ENCODE data around the gene DBN1. TPM values are rescaled to one million over a fixed set of nuclear protein-coding genes. Genes with fewer than 3 reads are reported as not detected.
"Not testable (repeated sequence)": the region's sequence is repeated elsewhere in the genome, so short reads cannot be mapped to it uniquely, and the experiment has no call there.

DBN1 gene
- total RNA-seq, 1 donor from 2014 or later: 274 TPM

- TF ChIP-seq CTCF (IDR thresholded peaks at IDR 0.05): no peak
- peaks cover 8% of the 10 kb centered on the region for H3K4me1 Mint-ChIP-seq (ENCODE audit: low read depth)
- no peaks in the 10 kb centered on the region for H3K9me3 Mint-ChIP-seq (ENCODE audit: low read depth)
- no peaks in the 10 kb centered on the region for H3K36me3 Mint-ChIP-seq (ENCODE audit: low read depth)
- DNase-seq (ENCODE audit: low spot score): no peak
- H3K27ac Mint-ChIP-seq (ENCODE audit: unreplicated experiment): no peak overlapping the region
- no peak overlapping the region for H3K4me3 Mint-ChIP-seq (ENCODE audit: unreplicated experiment)
- H3K27me3 Mint-ChIP-seq (ENCODE audit: low read depth): no peaks in the 10 kb centered on the region
Observed at GRCh38 chr5:177421062-177421798, 52.2 kb downstream of the DBN1 start.

GRCh38 chr5:177420472-177420871, 53.0 kb downstream of the DBN1 start:
- H3K36me3 Mint-ChIP-seq (ENCODE audit: low read depth); H3K4me1 Mint-ChIP-seq (ENCODE audit: low read depth); H3K27ac Mint-ChIP-seq (ENCODE audit: unreplicated experiment); H3K27me3 Mint-ChIP-seq (ENCODE audit: low read depth); DNase-seq (ENCODE audit: low spot score); H3K4me3 Mint-ChIP-seq (ENCODE audit: unreplicated experiment); H3K9me3 Mint-ChIP-seq (ENCODE audit: low read depth): not testable (repeated sequence)

GRCh38 chr5:177419046-177419445, 54.4 kb downstream of the DBN1 start:
- no peaks in the 10 kb centered on the region for H3K27me3 Mint-ChIP-seq (ENCODE audit: low read depth)
- H3K27ac Mint-ChIP-seq (ENCODE audit: unreplicated experiment): no peak overlapping the region
- H3K9me3 Mint-ChIP-seq (ENCODE audit: low read depth): no peaks in the 10 kb centered on the region
- no peaks in the 10 kb centered on the region for H3K4me1 Mint-ChIP-seq (ENCODE audit: low read depth)
- no peak for DNase-seq (ENCODE audit: low spot score)
- H3K4me3 Mint-ChIP-seq (ENCODE audit: unreplicated experiment): no peak overlapping the region
- TF ChIP-seq CTCF (IDR thresholded peaks at IDR 0.05): no peak
- no peaks in the 10 kb centered on the region for H3K36me3 Mint-ChIP-seq (ENCODE audit: low read depth)

GRCh38 chr5:177417081-177417480, 56.4 kb downstream of the DBN1 start:
- DNase-seq (ENCODE audit: low spot score); H3K36me3 Mint-ChIP-seq (ENCODE audit: low read depth); H3K27ac Mint-ChIP-seq (ENCODE audit: unreplicated experiment); H3K4me3 Mint-ChIP-seq (ENCODE audit: unreplicated experiment); H3K9me3 Mint-ChIP-seq (ENCODE audit: low read depth); H3K27me3 Mint-ChIP-seq (ENCODE audit: low read depth); H3K4me1 Mint-ChIP-seq (ENCODE audit: low read depth): not testable (repeated sequence)

- no peaks in the 10 kb centered on the region for H3K27me3 Mint-ChIP-seq (ENCODE audit: low read depth)
- no peak for TF ChIP-seq CTCF (IDR thresholded peaks at IDR 0.05)
Observed at GRCh38 chr5:177414481-177414880, 59.0 kb downstream of the DBN1 start.

GRCh38 chr5:177412603-177413233, 60.7 kb downstream of the DBN1 start:
- Mint-ChIP-seq H3K36me3 (ENCODE audit: low read depth) (no peaks in the 10 kb centered on the region), H3K4me1 (ENCODE audit: low read depth) (no peaks in the 10 kb centered on the region), H3K27ac (ENCODE audit: unreplicated experiment) (no peak overlapping the region), H3K4me3 (ENCODE audit: unreplicated experiment) (no peak overlapping the region), H3K27me3 (ENCODE audit: low read depth) (no peaks in the 10 kb centered on the region), H3K9me3 (ENCODE audit: low read depth) (no peaks in the 10 kb centered on the region)
- TF ChIP-seq CTCF (IDR thresholded peaks at IDR 0.05): no peak
- no peak for DNase-seq (ENCODE audit: low spot score)

More at GRCh38 chr5:177414481-177414880, 59.0 kb downstream of the DBN1 start:
- Mint-ChIP-seq H3K36me3 (ENCODE audit: low read depth) (no peaks in the 10 kb centered on the region), H3K4me3 (ENCODE audit: unreplicated experiment) (no peak overlapping the region), H3K27ac (ENCODE audit: unreplicated experiment) (no peak overlapping the region), H3K4me1 (ENCODE audit: low read depth) (no peaks in the 10 kb centered on the region), H3K9me3 (ENCODE audit: low read depth) (no peaks in the 10 kb centered on the region)
- DNase-seq (ENCODE audit: low spot score): no peak

All from chondrocyte (in vitro differentiated cells).